C4-2B (cell line): ENCODE data around the gene SYCE1.
"Not testable (repeated sequence)": the region's sequence is repeated elsewhere in the genome, so short reads cannot be mapped to it uniquely, and the experiment has no call there.

Experiments
- CTCF ChIP-seq: fragments of 450-650 bp; conservative IDR thresholded peaks from 2 replicates; pipeline ENCODE4 v1.5.1; 2017; ENCODE audit warnings: mild to moderate bottlenecking
- ZFX ChIP-seq: fragments of 450-650 bp; IDR thresholded peaks from 2 replicates; pipeline ENCODE4 v1.6.1; 2017

DNA sequence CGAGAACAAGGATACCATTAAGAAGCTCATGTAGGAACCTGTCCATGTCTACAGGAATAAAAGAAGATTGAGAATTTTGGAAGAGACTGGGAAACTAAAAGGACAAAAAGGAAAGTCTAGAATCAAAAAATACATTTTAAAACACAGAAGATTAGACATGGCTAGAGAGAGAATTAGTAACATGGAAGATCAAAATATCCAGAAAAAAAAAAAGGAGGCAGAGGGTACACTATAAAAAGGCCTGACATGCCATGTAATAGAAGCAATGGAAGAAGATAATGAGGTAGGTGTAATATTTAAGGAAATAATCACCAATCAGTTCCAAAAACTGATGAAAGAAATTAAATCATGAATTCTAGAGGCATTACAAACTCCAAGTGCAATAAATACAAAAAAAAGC, 8.1 kb upstream of the SYCE1 start:
- TF ChIP-seq CTCF, ZFX: not testable (repeated sequence)
